Astrocyte (in vitro differentiated cells and primary cell): ENCODE measurements around the gene TFF3. TPM values are rescaled to one million over a fixed set of nuclear protein-coding genes. Genes with fewer than 3 reads are reported as not detected.

Experiments
- DNase-seq: peaks from one replicate; pipeline ENCODE4 v3.0.0-alpha.2; 2010; ENCODE audit warnings: low read depth
- FAIRE-seq: peaks from 2 replicates; lab custom pipeline; 2011; peaks lifted over from hg19 to GRCh38; lab: Jason Lieb, UNC
- H2AFZ ChIP-seq: 2 replicates; pipeline ENCODE4 v1.6.0; 2012; ENCODE audit warnings: low read depth, low read length, inconsistent platforms
- H3K27ac ChIP-seq: 2 replicates; pipeline ENCODE4 v1.5.1; 2011; ENCODE audit warnings: low read depth, low read length, inconsistent platforms
- H3K27me3 ChIP-seq: 2 replicates; pipeline ENCODE4 v1.6.0; 2011; ENCODE audit warnings: low read length, inconsistent platforms; ENCODE audit not compliant: insufficient read depth
- H3K36me3 ChIP-seq: 2 replicates; pipeline ENCODE4 v1.5.1; 2011; ENCODE audit warnings: low read length, inconsistent platforms; ENCODE audit not compliant: insufficient read depth
- H3K4me1 ChIP-seq: 2 replicates; pipeline ENCODE4 v1.5.1; 2011; ENCODE audit warnings: low read length, inconsistent platforms; ENCODE audit not compliant: insufficient read depth
- H3K4me2 ChIP-seq: 2 replicates; pipeline ENCODE4 v1.6.0; 2012; ENCODE audit warnings: low read length, inconsistent platforms
- H3K4me3 ChIP-seq: 2 replicates; pipeline ENCODE4 v1.5.1; 2011; ENCODE audit warnings: low read depth, mild to moderate bottlenecking, low read length, inconsistent platforms; ENCODE audit not compliant: insufficient read depth
- H3K79me2 ChIP-seq: 2 replicates; pipeline ENCODE4 v1.6.0; 2012; ENCODE audit warnings: mild to moderate bottlenecking, low read length, inconsistent platforms; ENCODE audit not compliant: insufficient read depth
- H3K9ac ChIP-seq: 2 replicates; pipeline ENCODE4 v1.6.0; 2012; ENCODE audit warnings: mild to moderate bottlenecking, low read length, inconsistent platforms
- H3K9me3 ChIP-seq: 2 replicates; pipeline ENCODE4 v1.5.1; 2012; ENCODE audit warnings: low read depth, mild to moderate bottlenecking, low read length, inconsistent platforms; ENCODE audit not compliant: insufficient read depth
- H4K20me1 ChIP-seq: 2 replicates; pipeline ENCODE4 v1.6.0; 2012; ENCODE audit warnings: low read length, inconsistent platforms; ENCODE audit not compliant: insufficient read depth
- H3K27ac Mint-ChIP-seq: one replicate; pipeline ENCODE4 v1.8.0; 2021; ENCODE audit warnings: mild to moderate bottlenecking, mixed read lengths; ENCODE audit not compliant: unreplicated experiment
- H3K27me3 Mint-ChIP-seq: one replicate; pipeline ENCODE4 v1.8.0; 2021; ENCODE audit warnings: low read depth, mixed read lengths; ENCODE audit not compliant: unreplicated experiment
- H3K36me3 Mint-ChIP-seq: one replicate; pipeline ENCODE4 v1.8.0; 2021; ENCODE audit warnings: low read depth, mixed read lengths; ENCODE audit not compliant: unreplicated experiment
- H3K4me1 Mint-ChIP-seq: one replicate; pipeline ENCODE4 v1.8.0; 2021; ENCODE audit warnings: low read depth, mixed read lengths; ENCODE audit not compliant: unreplicated experiment
- H3K4me3 Mint-ChIP-seq: one replicate; pipeline ENCODE4 v1.8.0; 2021; ENCODE audit warnings: mild to moderate bottlenecking, moderate library complexity, mixed read lengths; ENCODE audit not compliant: unreplicated experiment
- H3K9me3 Mint-ChIP-seq: one replicate; pipeline ENCODE4 v1.8.0; 2021; ENCODE audit warnings: mild to moderate bottlenecking, mixed read lengths; ENCODE audit not compliant: unreplicated experiment
- CTCF ChIP-seq: IDR thresholded peaks from 2 replicates; pipeline ENCODE4 v1.5.1; 2011; ENCODE audit warnings: low read depth, mild to moderate bottlenecking, inconsistent platforms, low read length, moderate library complexity; ENCODE audit not compliant: insufficient read depth
- EZH2 ChIP-seq: IDR thresholded peaks from 2 replicates; pipeline ENCODE4 v1.6.1; 2012; ENCODE audit warnings: mild to moderate bottlenecking, low read length, inconsistent platforms; ENCODE audit not compliant: insufficient read depth
- total RNA-seq: library from RNA; stranded (reverse); gene quantifications from 2 replicates; pipeline ENCODE4 v1.2.1, GENCODE V29; 2021

Gene TFF3
- total RNA-seq, 1 donor from 2014 or later: not detected

- Histone ChIP-seq H3K27me3 (peaks cover 14% of the 10 kb centered on the region), H3K4me2 (no peak overlapping the region), H3K4me3 (no peak overlapping the region), H2AFZ (no peak overlapping the region), H3K4me1 (no peaks in the 10 kb centered on the region), H4K20me1 (no peaks in the 10 kb centered on the region), H3K9ac (no peak overlapping the region), H3K27ac (no peak overlapping the region), H3K9me3 (no peaks in the 10 kb centered on the region), H3K36me3 (no peaks in the 10 kb centered on the region), H3K79me2 (no peaks in the 10 kb centered on the region)
- H3K27ac Mint-ChIP-seq: no peak overlapping the region
- TF ChIP-seq EZH2 (no peak), CTCF (no peak)
- FAIRE-seq (no peak), DNase-seq (no peak)
- peaks cover 32% of the 10 kb centered on the region for H3K27me3 Mint-ChIP-seq
- H3K4me3 Mint-ChIP-seq: no peak overlapping the region
- H3K9me3 Mint-ChIP-seq: peaks cover 2% of the 10 kb centered on the region
- H3K4me1 Mint-ChIP-seq: peaks cover 6% of the 10 kb centered on the region
- peaks cover 2% of the 10 kb centered on the region for H3K36me3 Mint-ChIP-seq
Measured at GRCh38 chr21:42264245-42265195, 50.7 kb downstream of the TFF3 start.

GRCh38 chr21:42263591-42264131 is 51.5 kb downstream of the TFF3 start:
- Histone ChIP-seq H3K4me3 (no peak overlapping the region), H3K4me1 (no peaks in the 10 kb centered on the region), H4K20me1 (no peaks in the 10 kb centered on the region), H3K36me3 (no peaks in the 10 kb centered on the region), H3K79me2 (no peaks in the 10 kb centered on the region), H3K4me2 (no peak overlapping the region), H3K9ac (no peak overlapping the region), H2AFZ (no peak overlapping the region), H3K27me3 (peaks cover 14% of the 10 kb centered on the region), H3K9me3 (no peaks in the 10 kb centered on the region), H3K27ac (no peak overlapping the region)
- TF ChIP-seq EZH2 (no peak), CTCF (no peak)
- Mint-ChIP-seq H3K27me3 (peaks cover 39% of the 10 kb centered on the region), H3K9me3 (peaks cover 2% of the 10 kb centered on the region), H3K4me3 (no peak overlapping the region), H3K4me1 (peaks cover 5% of the 10 kb centered on the region), H3K36me3 (peaks cover 2% of the 10 kb centered on the region), H3K27ac (no peak overlapping the region)
- FAIRE-seq (no peak), DNase-seq (no peak)

GRCh38 chr21:42262831-42263231 is 52.4 kb downstream of the TFF3 start:
- Histone ChIP-seq H3K36me3 (no peaks in the 10 kb centered on the region), H3K9ac (no peak overlapping the region), H3K27ac (no peak overlapping the region), H3K4me1 (no peaks in the 10 kb centered on the region), H2AFZ (no peak overlapping the region), H3K4me3 (no peak overlapping the region), H3K4me2 (no peak overlapping the region), H3K9me3 (no peaks in the 10 kb centered on the region), H3K27me3 (peaks cover 14% of the 10 kb centered on the region), H3K79me2 (no peaks in the 10 kb centered on the region), H4K20me1 (no peaks in the 10 kb centered on the region)
- FAIRE-seq (no peak), DNase-seq (no peak)
- Mint-ChIP-seq H3K27me3 (peaks cover 43% of the 10 kb centered on the region), H3K4me1 (peaks cover 5% of the 10 kb centered on the region), H3K9me3 (peaks cover 2% of the 10 kb centered on the region), H3K36me3 (peaks cover 2% of the 10 kb centered on the region), H3K27ac (no peak overlapping the region), H3K4me3 (no peak overlapping the region)
- TF ChIP-seq CTCF: no peak
- TF ChIP-seq EZH2: no peak
